Hematopoietic multipotent progenitor cell treated with erythropoietin and hydrocortisone succinate and interleukin-3 and kit ligand, for 8 days (in vitro differentiated cells): Measurements from ENCODE around the gene OOSP3.
"Not testable (repeated sequence)": the region's sequence is repeated elsewhere in the genome, so short reads cannot be mapped to it uniquely, and the experiment has no call there.

Experiments
- DNase-seq: peaks from one replicate; pipeline ENCODE4 v3.0.0-alpha.2; 2015

Gene OOSP3, protein sequence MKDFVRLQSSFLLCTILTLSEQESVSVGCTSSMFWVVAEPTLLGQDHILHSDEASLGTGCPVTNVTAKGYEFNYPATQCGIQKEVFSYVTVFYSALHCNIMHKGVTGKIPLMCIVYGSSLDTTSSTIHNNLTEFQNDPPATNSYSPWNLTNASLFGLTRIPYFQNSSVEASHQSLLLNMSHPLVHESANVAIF

DNA sequence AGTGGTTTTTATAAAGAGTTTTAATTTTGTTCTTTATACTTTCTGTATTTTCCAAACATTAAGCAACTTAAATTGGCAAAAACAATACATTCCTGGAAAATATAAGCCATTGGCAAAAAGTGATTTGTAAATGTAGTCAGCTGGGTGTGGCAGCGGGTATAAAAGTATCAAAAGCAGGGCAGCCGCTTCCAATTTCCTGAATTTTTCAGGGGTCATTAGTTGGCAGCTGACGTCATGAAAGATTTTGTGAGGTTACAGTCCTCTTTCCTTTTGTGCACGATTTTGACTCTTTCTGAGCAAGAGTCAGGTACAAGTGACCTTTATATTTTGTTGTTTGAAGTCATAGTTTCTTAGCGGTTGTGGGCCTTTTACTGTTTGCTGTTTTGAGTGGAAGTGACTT, at the start of gene OOSP3:
TSS of gene OOSP3 (plus strand) at position 208 of the 400 bp plus-strand sequence. CDS start at position 235, 27 bp downstream.
- no peak for DNase-seq

DNA sequence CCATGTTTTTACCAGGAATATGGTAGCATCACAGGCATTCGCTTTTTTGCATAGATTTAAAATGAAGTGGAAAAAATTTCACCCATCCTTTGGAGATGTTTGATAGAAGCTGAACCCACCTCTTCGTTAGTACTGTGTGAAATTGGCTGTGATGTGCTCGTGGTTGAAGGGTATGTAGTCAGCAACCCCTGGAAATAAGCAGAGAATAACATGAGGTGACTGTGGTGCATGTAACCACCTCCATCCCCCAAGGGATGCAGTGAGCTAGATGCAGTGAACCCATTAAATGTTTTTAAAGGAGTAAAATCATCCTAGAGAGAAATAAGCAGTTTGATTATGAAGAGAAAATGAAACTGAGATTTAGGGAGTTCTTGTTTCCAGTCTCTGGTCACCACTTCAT, 49.2 kb upstream of the OOSP3 start:
- no peak for DNase-seq

DNA sequence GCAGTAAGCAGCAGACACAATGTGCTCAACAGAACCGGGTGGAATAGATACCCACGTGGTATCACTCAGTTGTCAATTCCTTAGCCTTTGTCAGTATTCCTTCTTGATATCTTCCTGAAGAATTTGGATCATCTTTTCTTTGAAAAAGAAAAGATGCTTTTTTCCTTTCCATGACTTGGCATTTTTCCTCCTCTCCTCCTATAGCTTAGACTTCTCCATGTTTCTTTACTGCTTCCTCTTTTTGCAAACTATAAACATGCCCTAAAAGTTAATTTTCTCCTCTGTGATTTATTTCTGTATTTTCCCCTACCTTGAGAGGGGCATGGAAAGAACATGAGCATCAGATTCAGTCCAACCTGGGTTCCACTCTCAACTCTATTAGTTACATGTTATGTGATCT, 45.0 kb upstream of the OOSP3 start:
- DNase-seq: no peak

DNA sequence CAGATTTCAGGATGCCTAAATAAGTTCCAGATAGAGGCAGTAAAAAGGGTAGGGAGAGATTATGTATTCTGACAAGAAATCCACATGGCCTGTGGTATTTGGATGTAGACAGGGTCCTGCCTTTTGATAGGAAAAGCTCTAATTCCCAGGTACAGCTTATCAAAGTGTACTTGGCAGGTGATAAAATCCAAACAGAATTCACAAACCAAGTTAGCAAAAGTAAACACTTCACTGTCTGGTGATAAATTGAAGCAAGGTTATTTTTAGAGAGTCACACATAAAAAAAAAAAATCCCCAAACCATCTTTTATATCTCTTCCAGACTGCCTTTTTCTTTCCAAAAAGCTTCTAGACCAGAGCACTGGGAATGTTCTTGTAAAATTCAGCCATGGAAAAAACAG, 39.0 kb upstream of the OOSP3 start:
- no peak for DNase-seq

DNA sequence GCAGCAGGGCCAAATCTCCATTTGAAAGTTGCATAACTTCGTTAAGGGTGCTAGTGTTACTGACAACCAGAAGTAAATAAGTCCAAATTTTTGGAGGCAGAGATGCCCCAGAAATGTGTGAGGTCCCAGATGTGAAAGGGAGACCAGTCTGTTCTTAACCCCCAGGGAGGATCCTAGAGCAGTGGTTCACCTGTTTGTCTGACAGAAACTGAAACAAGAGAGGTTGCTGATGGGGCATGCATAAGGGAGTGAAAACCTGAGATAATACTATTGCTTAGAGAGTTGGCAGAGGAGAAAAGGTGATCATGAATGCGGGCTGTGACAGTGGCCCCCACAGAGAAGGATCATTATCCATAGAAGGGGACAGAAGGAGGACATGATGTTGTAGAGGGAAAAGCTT, 37.1 kb upstream of the OOSP3 start:
- DNase-seq: no peak

DNA sequence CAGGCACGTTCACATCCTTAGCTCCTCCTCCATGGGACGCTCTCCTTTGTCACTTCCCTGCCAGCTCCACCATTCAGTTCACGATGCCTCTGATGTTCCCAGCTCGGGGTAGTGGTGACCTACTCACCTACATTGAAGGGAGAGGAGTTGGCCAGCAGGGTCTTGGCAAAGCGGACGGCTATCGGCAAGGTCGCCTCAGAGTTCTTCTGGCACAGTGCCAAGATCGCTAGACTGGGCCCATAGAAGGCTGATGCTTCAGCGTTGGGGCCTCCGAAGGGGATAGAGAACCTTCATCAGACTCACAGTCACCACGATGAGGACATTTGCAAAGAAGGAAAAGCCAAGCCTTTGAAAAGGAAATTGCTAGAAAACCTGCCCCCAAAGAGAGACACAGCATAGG, 36.3 kb upstream of the OOSP3 start:
- no peak for DNase-seq

DNA sequence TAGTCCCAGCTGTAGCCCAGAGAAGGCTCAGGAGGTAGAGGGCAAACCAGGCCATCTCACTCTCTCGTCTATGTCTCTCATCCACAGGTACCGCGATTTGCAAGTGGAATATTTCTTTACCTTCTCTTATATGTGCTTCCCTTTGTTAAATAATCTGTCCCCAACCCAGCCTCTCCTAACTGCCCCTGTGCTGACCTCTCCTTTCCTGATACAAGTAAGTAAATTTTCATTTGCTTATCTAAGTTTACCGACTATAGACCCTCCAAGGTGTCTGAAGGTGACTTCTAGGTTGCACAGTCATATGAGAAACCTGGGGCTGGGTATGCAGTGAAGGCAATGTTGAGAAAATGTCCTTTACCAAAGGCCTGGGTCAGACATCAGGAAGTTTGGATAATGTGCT, 33.2 kb upstream of the OOSP3 start, which contains the start of gene CBLIF:
TSS of gene CBLIF (minus strand) at position 101 of the 400 bp plus-strand sequence. CDS start at position 55, 46 bp downstream.
- no peak for DNase-seq

DNA sequence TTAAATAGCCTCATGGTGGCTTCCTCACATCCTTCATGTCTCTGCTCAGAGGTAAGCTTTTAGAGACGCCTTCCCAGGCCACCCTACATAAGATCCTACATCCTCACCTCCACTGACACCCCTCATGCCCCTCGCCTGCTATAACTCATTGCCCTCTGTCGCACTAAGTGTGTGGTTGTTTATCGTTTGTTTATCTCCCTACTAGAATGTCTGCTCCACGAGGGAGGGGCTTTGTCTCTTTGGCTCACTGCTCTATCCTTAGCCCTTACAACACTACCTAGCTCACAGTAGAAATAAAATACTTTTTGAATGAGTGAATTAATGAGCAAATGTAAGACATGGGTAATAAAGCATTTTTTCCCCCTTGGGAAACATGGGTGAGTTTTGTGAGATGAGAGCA, 32.0 kb upstream of the OOSP3 start:
- no peak for DNase-seq

DNA sequence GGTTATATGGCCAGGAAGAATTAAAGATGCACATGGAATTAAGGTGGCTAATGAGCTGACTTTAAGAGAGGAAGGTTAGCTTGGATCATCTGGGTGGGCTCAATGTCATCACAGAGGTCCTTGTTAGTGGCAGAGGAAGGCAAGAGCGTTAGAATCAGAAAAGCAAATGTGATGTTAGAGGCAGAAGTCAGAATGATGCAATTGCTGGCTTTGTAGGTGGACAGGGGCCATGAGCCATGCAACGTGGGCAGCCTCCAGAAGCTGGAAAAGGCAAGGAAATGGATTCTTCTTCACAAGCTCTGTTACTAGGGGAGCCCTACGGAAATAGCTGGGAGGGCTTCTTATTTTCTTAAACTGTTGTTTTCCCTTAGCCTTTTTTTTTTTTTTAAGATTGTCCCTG, 31.0 kb upstream of the OOSP3 start:
- no peak for DNase-seq

DNA sequence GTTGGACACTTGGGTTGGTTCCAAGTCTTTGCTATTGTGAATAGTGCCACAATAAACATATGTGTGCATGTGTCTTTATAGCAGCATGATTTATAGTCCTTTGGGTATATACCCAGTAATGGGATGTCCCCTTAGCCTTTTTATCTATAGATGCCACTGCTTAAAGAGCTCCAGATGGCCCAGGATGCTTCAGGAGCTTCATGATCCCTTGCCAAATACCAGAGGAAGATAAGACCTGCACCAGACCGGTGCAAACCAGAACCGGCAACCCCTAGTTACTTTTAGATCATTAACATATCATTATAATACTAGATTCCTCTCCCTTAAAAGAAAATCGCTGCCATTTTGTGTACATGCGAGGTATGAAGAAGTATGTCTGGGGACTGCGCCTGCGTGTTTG, 30.1 kb upstream of the OOSP3 start:
- peak; percentile 38 for DNase-seq

DNA sequence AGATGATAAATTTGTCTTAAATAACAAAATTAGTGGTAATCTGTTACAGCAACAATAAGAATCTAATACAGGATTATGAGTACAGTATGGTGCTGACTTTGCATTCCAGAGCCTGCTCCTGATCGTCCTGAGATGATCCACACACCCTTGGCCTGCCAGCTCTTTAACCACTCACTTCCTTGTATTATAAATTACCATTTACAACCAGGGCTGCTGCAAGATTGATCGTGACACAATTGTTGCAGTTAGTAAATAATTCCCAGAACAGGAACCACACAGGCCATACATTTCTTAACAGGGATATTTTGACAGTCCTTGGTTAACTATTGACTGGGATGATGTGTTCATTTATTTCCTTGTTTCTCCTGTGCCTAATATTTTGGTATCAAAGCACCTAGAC, 29.5 kb upstream of the OOSP3 start:
- DNase-seq: no peak

DNA sequence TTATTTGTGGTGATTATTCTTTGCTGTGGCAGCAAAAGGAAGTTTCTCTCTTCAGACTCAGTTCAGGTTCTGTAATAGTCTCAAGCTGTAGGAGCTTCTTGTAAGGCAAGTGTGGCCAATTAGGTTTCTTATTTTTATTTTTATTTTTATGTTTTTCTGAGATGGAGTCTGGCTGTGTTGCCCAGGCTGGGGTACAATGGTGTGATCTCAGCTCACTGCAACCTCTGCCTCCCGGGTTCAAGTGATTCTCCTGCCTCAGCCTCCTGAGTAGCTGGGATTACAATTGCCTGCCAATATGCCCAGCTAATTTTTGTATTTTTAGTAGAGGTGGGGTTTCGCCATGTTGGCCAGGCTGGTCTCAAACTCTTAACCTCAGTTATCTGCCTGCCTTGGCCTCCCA, 29.0 kb upstream of the OOSP3 start:
- not testable (repeated sequence) for DNase-seq

DNA sequence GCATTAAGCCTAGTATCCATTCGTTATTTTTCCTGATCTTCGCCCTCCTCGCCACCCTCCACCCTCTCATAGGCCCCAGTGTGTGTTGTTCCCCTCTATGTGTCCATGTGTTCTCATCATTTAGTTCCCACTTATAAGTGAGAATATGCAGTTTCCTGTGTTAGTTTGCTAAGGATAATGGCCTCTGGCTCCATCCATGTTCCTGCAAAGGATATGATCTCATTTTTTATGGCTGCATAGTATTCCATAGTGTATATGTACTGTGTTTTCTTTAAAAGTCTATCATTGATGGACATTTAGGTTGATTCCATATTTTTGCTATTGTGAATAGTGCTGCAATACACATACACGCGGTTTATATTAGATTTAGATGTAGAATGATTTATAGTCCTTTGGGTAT, 27.2 kb upstream of the OOSP3 start:
- DNase-seq: not testable (repeated sequence)

DNA sequence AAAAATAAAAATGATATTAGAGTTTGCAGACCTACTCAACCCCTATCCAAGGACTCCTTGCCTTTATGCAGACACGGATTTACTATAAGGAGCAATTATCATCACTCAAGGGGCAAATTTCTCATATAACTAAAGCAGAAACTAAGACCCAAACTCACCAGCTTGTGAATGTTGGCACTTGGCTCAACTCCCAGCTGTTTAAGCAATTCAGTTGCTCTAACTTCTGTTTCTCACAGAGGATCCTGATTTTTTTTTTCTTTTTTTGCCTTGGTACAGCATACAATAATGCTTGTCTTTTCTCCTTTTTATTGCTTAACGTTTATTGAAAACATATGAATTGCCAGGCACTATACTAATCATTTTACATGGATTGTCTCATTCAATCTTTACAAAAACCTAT, 23.7 kb upstream of the OOSP3 start:
- DNase-seq: no peak

DNA sequence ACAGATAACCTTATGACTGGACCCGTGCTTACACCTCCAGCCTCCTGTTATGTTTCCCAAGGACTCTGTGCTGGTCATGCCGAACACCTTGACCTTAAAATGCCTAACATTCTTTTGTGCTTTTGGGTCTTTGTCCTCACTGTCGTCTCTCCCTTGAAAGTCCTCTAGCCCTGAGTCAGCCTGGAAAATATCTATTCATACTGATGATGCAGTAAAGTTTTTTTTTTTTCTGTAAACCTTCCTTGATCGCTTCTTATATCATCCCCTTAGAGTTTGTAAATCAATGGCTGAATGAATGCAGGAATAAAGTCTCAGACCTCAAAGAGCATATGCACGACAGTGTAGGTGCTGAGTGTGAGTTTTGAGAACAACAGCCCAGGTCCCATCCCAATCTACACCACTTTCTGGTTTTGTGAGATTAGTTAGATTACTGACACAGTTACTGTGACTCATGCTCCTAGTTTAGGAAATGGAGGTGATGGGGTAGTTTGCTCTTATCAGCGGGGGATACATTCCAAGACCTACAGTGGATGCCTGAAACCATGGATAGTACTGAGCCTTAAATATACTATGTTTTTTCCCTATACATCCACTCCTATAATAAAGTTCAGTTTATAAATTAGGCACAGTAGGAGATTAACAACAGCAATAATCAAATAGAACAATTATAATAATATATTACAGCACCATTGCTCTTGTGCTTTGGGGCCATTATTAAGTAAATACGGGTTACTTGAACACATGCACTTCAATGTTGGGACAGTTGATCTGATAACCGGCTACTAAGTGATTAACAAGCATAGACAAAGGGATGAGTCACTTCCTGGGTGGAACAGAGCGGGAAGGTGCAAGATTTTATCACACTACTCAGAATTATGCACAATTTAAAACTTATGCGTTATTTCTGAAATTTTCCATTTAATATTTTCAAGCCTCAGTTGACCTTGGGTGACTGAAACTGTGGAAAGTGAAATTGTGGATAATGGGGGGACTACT, 20.8 kb upstream of the OOSP3 start:
- DNase-seq: peak; percentile 82

DNA sequence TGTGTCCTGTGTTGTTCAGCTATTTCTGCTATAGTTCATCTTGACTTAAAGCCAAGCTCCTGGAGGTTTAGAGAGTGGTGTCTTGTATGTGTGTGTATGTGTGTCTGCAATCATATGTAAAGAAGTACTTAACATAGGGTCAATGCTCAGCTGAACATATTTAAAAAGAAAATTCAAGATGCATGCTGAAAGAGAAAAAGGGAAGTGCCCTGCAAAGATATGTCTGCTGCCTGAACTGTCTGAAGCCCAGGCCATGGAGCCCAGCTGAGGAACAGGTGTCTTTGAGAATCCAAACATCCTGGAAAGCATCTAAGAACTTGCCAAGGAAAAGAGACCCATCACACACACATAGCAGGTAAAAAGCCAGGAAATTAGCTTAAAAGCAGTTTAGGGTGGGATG, 18.9 kb upstream of the OOSP3 start:
- DNase-seq: no peak

DNA sequence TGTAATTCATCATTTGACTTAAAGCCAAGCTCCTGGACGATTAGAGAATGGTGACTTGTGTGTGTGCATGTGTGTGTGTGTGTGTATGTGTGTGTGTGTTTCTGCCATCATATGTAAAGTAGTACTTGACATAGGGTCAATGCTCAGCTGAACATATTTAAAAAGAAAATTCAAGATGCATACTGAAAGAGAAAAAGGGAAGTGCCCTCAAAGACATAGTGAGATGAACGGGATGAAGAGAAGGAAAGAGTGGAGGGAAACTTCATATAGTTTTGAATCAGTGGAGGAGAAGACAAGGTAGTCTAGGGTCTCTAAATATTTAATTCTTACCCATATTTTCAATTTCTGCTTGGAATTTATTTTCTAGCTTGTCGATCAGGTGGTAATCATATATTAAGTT, 16.3 kb upstream of the OOSP3 start:
- no peak for DNase-seq

DNA sequence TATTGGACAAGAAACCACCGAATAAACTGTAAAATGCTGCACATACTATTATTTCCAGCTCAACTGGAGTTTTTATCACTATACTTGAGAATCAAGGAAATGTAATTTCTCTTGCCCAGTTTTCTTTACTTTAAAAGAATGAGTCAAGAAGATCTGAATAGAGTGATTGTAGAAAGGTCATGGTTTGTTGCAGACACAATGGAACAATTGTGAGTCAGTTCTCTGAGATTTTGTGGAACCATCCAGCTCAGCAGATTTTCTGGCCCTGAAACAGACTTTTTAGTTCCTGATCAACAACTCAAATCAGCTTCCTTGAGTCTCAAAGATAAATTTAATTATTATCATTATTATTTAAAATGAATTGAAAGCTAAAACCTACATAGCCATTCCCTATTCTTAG, 13.6 kb upstream of the OOSP3 start:
- DNase-seq: no peak

DNA sequence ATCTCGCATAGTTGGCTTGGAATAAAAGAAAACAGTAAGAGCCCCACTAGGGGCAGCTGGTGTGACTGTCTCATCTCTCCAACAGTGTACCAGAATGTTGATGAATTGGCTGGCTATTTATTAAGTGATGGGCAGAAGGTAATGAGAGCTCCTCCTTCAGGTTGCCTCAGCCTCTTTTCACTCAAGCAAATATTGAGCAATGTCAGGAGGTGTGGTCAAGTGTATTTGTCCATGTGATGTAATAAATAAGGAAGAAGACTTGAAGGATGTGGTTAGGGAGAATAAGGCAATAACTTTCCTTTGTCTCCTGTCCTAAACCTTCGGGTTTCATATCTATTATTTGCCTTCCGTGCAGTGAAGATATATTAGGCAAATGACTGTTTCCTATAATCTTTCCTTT, 12.2 kb upstream of the OOSP3 start, which contains the start of gene TCN1:
TSS of gene TCN1 (minus strand) at position 91 of the 400 bp plus-strand sequence. CDS start at position 74, 17 bp downstream.
- peak; percentile 47 for DNase-seq

DNA sequence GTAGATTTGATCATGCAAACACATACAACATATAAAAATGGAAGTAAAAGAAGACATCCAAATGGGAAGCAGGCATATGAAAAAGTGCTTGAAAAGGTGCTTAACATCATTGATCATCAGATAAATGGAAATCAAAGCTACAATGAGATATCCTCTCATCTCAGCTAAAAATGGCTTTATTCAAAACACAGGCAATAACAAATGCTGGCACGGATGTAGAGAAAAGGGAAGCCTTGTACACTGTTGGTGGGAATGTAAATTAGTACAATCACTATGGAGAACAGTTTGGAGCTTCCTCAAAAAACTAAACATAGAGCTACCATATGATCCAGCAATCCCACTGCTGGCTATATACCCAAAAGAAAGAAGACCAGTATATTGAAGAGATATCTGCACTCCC, 11.7 kb upstream of the OOSP3 start:
- no peak for DNase-seq

DNA sequence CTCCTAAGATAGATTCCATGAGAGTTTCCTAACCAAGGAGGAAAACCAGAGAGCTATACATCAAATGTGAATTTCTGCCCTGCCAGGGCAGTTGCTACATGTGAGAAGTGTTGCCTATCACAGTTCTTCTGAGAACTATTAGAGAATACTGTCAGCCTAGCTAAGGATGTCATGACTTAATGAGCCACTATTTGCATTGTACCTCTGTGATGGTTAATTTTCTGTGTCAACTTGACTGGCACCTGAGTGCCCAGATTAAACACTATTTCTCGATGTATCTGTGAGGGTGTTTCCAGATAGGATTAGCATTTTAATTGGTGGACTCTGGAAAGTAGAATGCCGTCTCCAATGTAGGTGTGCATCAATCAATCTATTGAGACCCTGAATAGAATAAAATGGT, 10.6 kb upstream of the OOSP3 start:
- DNase-seq: no peak

DNA sequence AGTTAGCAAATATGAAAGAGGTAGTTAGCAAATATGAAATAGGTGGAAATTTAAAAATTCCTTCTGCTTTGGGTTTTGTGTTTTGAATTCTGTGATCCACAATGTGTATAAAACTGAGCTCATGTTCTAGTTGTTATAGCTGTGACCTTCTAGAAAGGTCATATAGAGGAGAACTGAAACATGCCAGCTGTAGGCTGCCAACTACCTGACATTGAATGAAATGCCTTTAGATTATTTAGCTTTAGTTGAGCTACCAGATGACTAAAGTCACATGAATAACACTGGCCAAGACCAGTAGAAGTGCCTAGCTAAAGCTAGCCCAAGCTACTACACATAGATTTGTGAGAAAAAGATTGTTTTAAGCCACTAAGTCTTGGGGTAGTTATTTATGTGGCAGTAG, 6.5 kb upstream of the OOSP3 start:
- DNase-seq: no peak

DNA sequence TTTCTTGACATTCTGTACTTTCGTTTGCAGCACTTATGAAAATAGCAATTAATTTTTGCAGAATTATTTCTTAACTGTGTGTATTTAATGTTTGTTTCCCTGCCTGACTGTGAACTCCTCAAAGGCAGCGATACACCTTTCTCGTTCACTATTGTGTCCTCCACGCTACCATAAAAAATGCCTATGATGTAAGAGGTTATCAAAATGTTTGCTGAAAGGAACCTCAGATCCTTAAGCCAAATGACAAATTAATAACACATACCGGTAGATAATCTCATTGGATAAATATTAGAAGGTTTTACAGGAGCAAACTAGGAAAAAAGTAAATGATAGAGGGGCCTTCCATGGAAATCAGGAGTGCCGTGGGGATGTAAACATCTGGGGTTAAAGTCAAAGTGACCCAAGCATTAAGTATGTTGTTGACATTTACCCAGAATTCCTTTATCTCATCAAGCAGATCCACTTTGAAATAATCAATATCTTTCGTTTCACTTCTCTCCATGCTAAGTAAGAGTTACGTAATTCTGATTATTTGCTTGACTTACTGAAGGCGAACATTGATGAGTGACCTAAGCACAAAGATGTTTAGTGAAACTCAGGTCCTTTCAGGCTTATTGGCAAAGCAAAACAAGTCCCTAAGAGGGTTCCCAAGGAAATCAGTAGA, 2.6 kb upstream of the OOSP3 start:
- no peak for DNase-seq

DNA sequence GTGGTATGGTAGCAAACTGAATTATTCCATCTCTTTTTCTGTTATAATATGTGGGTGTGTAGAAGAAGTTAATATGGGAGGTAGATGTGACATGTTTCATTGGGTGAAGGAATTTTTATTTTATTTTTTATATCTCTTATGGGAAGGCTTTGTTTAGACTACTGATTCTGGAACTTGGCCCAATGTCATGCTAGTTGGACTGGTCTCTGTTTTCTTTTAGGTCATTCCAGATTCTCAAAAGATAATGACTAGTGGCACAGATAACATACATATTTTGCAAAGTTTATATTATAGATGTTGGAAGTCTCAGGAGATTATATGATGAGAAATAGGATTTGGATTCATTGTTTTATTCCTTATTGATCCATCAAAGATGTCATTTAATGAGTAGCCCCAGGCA, 1.3 kb upstream of the OOSP3 start:
- no peak for DNase-seq
